ENCODE data around the gene TPP1. TPM values are rescaled to one million over a fixed set of nuclear protein-coding genes. Genes with fewer than 3 reads are reported as not detected.

The TPP1 gene
- polyA plus RNA-seq, 3 donors, result 218 to 359 (median 271) TPM

DNA sequence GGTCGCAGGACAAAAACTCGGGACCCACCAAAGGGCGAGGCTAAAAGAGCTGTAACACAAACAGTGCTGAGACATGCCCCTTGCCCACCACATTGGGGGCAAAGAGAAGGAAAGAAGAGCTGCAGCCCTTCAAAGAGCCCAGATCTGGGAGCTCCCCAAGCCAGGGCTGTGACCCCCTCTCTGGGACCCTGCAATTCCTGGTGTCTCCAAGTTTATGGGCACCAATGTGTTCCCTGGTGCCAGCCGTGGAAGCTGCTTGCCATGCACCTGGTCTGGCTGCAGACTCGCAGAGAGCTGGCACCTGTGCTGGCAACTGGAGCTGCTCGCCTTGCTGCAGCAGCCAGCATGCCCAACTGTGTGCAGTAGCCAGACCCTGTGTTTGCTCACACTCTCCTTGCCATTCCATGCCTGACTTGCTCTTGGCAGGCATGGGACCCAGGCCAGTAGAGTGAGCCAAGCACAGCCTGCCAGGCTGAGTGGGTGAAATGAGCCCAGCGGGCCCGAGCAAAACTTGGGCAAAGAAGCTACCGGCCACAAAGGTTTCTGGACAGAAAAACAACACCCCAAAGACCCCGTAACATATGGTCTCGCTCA, 31.8 kb downstream of the TPP1 start:
- no peak for DNase-seq
- over 99% methylated on average over 8 of the region's 11 CpGs for WGBS (ENCODE audit: insufficient coverage)
- H3K4me3 ChIP-seq (replicated peaks in 1 of 3; ENCODE audit: low read depth in 2 of 3, low read length in 3 of 3), result no peak overlapping the region
- peaks cover 12 to 34% of the 10 kb centered on the region in 2 donors for H3K36me3 ChIP-seq (replicated peaks in 1 of 2; ENCODE audit: control insufficient read depth in 1 of 2, insufficient read depth in 2 of 2, low read length in 2 of 2)
- intact Hi-C loops (cut with micrococcal nuclease), result no loop called here
- Mint-ChIP-seq H3K4me1 (no peaks in the 10 kb centered on the region), H3K9me3 (peaks cover 15 to 25% (median 23%) of the 10 kb centered on the region in 7 donors), H3K27me3 (ENCODE audit: low read depth in 3 of 3) (no peaks in the 10 kb centered on the region), H3K36me3 (peaks cover 44 to 70% of the 10 kb centered on the region in 2 donors), H3K27ac (no peak overlapping the region), H3K4me3 (no peak overlapping the region)
- no peaks in the 10 kb centered on the region for H3K4me1 ChIP-seq (ENCODE audit: control insufficient read depth in 1 of 2, insufficient read depth in 2 of 2, low read length in 2 of 2)
- no peak overlapping the region for H2AFZ ChIP-seq (ENCODE audit: insufficient read depth, low read depth, low read length, poor library complexity, severe bottlenecking)
- H4K20me1 ChIP-seq (ENCODE audit: insufficient read depth, low read length), result no peaks in the 10 kb centered on the region
- H3K27me3 ChIP-seq (ENCODE audit: control insufficient read depth in 2 of 2, insufficient read depth in 2 of 2, low read length in 2 of 2), result no peaks in the 10 kb centered on the region
- H3K4me2 ChIP-seq (replicated peaks; ENCODE audit: extremely low read depth, low read length, poor library complexity, severe bottlenecking), result no peak overlapping the region
- no peak overlapping the region for H3K27ac ChIP-seq (ENCODE audit: low read depth in 1 of 2, low read length in 2 of 2)
- peaks cover 6 to 12% of the 10 kb centered on the region in 2 donors for H3K9me3 ChIP-seq (replicated peaks in 1 of 2; ENCODE audit: control insufficient read depth in 1 of 2, insufficient read depth in 1 of 2, low read length in 2 of 2)
- no peaks in the 10 kb centered on the region for H3K79me2 ChIP-seq (ENCODE audit: insufficient read depth, low read length)
- TF ChIP-seq, protein P1, sequence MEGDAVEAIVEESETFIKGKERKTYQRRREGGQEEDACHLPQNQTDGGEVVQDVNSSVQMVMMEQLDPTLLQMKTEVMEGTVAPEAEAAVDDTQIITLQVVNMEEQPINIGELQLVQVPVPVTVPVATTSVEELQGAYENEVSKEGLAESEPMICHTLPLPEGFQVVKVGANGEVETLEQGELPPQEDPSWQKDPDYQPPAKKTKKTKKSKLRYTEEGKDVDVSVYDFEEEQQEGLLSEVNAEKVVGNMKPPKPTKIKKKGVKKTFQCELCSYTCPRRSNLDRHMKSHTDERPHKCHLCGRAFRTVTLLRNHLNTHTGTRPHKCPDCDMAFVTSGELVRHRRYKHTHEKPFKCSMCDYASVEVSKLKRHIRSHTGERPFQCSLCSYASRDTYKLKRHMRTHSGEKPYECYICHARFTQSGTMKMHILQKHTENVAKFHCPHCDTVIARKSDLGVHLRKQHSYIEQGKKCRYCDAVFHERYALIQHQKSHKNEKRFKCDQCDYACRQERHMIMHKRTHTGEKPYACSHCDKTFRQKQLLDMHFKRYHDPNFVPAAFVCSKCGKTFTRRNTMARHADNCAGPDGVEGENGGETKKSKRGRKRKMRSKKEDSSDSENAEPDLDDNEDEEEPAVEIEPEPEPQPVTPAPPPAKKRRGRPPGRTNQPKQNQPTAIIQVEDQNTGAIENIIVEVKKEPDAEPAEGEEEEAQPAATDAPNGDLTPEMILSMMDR (IDR thresholded peaks at IDR 0.05), result no peak
- no peak overlapping the region for H3K9ac ChIP-seq (ENCODE audit: insufficient read depth, low read length, poor library complexity, severe bottlenecking)

DNA sequence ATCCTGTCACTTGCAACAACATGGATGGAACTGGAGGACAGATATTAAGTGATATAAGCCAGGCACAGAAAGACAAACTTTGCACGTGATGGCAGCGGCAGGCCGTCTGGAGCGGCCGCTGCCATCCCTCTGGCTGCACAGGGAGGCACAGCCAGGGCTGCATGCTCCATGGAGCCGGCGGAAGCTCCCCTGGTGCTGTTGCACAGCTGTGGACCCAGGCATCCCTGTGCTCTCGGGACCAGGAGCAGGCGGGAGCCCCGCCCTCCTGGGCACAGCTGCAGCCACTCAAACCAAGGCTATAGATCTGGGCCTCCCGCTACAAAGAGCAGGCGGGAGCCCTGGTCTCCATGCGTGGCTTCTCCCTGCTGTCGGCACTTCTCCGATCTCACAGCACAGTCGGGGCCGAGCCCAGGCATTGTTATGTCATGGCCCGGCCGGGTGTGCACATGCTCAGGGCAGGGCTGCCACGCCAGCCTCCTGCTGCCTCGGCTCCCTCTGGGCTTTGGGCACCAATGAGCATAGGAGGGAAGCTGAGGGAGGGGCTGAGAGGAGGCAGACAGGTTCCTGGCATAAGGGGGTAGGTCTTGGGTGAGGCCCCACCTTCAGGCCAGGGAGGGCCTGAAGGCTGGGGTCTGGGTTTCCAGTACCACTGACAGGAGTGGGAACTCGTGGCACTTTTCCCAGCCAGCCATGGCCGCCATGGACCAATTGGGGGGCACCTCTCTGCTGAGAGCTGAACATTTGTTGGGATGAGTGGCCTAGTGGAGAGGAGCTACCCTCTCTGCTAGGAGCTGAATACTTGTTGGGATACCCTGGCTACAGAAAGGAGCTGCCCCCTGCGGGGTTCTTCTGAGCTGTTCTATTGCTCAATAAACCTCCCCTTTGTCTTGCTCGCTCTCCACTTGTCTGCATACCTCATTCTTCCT, 32.5 kb downstream of the TPP1 start:
- H3K4me3 ChIP-seq (replicated peaks in 1 of 3; ENCODE audit: low read depth in 2 of 3, low read length in 3 of 3), result no peak overlapping the region
- Mint-ChIP-seq H3K4me1 (no peaks in the 10 kb centered on the region), H3K27me3 (ENCODE audit: low read depth in 3 of 3) (no peaks in the 10 kb centered on the region), H3K4me3 (no peak overlapping the region), H3K9me3 (peaks cover 16 to 27% (median 23%) of the 10 kb centered on the region in 7 donors), H3K36me3 (peaks cover 36 to 66% of the 10 kb centered on the region in 2 donors), H3K27ac (no peak overlapping the region)
- no peak overlapping the region for H3K4me2 ChIP-seq (replicated peaks; ENCODE audit: extremely low read depth, low read length, poor library complexity, severe bottlenecking)
- H3K79me2 ChIP-seq (ENCODE audit: insufficient read depth, low read length), result no peaks in the 10 kb centered on the region
- no peaks in the 10 kb centered on the region for H3K27me3 ChIP-seq (ENCODE audit: control insufficient read depth in 2 of 2, insufficient read depth in 2 of 2, low read length in 2 of 2)
- no peak for DNase-seq
- H3K36me3 ChIP-seq (replicated peaks in 1 of 2; ENCODE audit: control insufficient read depth in 1 of 2, insufficient read depth in 2 of 2, low read length in 2 of 2), result peaks cover 9 to 26% of the 10 kb centered on the region in 2 donors
- no peak overlapping the region for H2AFZ ChIP-seq (ENCODE audit: insufficient read depth, low read depth, low read length, poor library complexity, severe bottlenecking)
- no peaks in the 10 kb centered on the region for H3K4me1 ChIP-seq (ENCODE audit: control insufficient read depth in 1 of 2, insufficient read depth in 2 of 2, low read length in 2 of 2)
- H3K9me3 ChIP-seq (replicated peaks in 1 of 2; ENCODE audit: control insufficient read depth in 1 of 2, insufficient read depth in 1 of 2, low read length in 2 of 2), result peaks cover 6 to 12% of the 10 kb centered on the region in 2 donors
- no peaks in the 10 kb centered on the region for H4K20me1 ChIP-seq (ENCODE audit: insufficient read depth, low read length)
- no peak overlapping the region for H3K27ac ChIP-seq (ENCODE audit: low read depth in 1 of 2, low read length in 2 of 2)
- H3K9ac ChIP-seq (ENCODE audit: insufficient read depth, low read length, poor library complexity, severe bottlenecking), result no peak overlapping the region
- intact Hi-C loops (cut with micrococcal nuclease), result no loop called here
- TF ChIP-seq, protein P1 (IDR thresholded peaks at IDR 0.05), result no peak
- 95% methylated on average over 25 of the region's 25 CpGs for WGBS (ENCODE audit: insufficient coverage)
